ENCODE results near the gene PRR7. TPM values are rescaled to one million over a fixed set of nuclear protein-coding genes. Genes with fewer than 3 reads are reported as not detected.
A peak's percentile ranks its signal among the peaks of the same experiment; 100 is the strongest.

Gene PRR7
- total RNA-seq, 1 donor from 2014 or later: 18.1 TPM

DNA sequence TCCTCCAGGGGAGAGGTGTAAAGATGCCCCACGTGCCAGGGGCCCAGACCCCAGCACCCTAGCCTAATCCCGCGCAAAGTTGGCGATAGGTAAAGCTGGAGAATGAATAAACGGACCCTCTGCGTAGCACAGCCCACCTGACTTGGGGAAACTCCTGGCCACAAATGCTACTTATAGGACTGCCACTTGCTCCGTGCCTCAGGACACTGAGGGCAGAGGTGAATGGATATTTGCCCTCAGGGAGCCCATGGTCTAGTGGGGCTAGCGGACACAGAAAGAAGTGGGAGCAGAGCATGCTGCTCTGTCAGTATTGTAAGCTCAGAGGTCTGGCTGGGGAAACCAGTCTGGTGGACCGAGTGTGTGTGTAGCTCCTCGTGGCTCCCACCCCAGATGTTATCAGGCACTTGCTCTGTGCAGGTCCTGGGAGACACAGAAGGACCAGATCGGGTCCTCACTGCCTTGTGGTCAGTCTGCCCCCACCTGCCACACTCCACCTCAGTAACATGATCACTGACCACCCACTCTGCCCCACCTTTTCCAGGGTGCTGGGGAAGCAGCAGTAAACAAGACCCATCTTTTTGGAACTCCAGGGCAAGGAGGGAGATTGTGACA is 19.3 kb upstream of the PRR7 start:
- no peak for DNase-seq (ENCODE audit: low spot score in 2 of 2)
- no peaks in the 10 kb centered on the region for H3K9me3 ChIP-seq
- TF ChIP-seq, protein P1, sequence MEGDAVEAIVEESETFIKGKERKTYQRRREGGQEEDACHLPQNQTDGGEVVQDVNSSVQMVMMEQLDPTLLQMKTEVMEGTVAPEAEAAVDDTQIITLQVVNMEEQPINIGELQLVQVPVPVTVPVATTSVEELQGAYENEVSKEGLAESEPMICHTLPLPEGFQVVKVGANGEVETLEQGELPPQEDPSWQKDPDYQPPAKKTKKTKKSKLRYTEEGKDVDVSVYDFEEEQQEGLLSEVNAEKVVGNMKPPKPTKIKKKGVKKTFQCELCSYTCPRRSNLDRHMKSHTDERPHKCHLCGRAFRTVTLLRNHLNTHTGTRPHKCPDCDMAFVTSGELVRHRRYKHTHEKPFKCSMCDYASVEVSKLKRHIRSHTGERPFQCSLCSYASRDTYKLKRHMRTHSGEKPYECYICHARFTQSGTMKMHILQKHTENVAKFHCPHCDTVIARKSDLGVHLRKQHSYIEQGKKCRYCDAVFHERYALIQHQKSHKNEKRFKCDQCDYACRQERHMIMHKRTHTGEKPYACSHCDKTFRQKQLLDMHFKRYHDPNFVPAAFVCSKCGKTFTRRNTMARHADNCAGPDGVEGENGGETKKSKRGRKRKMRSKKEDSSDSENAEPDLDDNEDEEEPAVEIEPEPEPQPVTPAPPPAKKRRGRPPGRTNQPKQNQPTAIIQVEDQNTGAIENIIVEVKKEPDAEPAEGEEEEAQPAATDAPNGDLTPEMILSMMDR (IDR thresholded peaks at IDR 0.05): no peak
- peaks cover 8 to 20% of the 10 kb centered on the region in 2 donors for H3K36me3 ChIP-seq
- peak overlapping the region; percentile 79 to 91 for H3K4me3 ChIP-seq
- H3K27me3 ChIP-seq: no peaks in the 10 kb centered on the region
- H3K4me1 ChIP-seq: peaks cover 14 to 15% of the 10 kb centered on the region in 2 donors
- peak overlapping the region; percentile 83 to 88 for H3K27ac ChIP-seq
- intact Hi-C loops (cut with DNase I): loop anchor here (2.0 to 10.0 kb wide), 2 partner anchors 61 to 777 kb away; partner anchors contain the start of gene HNRNPAB

DNA sequence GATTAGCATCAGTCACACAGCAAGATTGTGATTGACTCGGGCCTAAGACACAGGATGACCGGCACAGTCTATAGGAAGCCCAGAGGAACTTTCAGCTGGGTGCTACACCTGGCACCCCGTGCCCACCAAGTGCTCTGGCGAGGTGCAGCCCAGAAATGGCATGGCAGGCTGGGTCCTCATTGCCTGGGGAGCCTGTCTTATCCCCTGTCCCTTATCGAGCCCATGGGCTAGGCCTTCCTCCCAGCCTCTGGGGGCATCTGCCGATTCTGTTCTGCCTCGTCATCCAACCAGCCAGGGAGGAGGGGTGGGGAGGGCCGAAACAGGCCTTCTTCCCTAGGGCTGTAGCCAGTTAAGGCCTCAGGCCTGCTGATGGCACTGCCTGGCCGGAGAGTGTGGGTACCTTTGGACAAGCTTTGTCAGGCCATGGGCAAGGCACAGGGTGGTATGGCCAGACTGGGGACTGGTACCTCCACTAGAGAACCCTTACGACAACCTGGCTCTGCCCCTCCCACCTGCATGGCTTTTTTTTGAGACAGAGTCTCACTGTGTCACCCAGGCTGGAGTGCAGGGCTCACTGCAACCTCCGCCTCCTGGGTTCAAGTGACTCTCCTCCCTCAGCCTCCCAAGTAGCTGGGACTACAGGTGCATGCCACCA is 18.6 kb upstream of the PRR7 start:
- peaks cover 15 to 26% of the 10 kb centered on the region in 2 donors for H3K36me3 ChIP-seq
- no peak overlapping the region for H3K27ac ChIP-seq
- TF ChIP-seq, protein P1 (IDR thresholded peaks at IDR 0.05): no peak
- H3K9me3 ChIP-seq: no peaks in the 10 kb centered on the region
- H3K4me1 ChIP-seq: peaks cover 14 to 15% of the 10 kb centered on the region in 2 donors
- intact Hi-C loops (cut with DNase I): loop anchor here (2.0 to 10.0 kb wide), 2 partner anchors 61 to 777 kb away; partner anchors contain the start of gene HNRNPAB
- H3K4me3 ChIP-seq: peak overlapping the region; percentile 79 to 91
- no peak for DNase-seq (ENCODE audit: low spot score in 2 of 2)
- no peaks in the 10 kb centered on the region for H3K27me3 ChIP-seq

DNA sequence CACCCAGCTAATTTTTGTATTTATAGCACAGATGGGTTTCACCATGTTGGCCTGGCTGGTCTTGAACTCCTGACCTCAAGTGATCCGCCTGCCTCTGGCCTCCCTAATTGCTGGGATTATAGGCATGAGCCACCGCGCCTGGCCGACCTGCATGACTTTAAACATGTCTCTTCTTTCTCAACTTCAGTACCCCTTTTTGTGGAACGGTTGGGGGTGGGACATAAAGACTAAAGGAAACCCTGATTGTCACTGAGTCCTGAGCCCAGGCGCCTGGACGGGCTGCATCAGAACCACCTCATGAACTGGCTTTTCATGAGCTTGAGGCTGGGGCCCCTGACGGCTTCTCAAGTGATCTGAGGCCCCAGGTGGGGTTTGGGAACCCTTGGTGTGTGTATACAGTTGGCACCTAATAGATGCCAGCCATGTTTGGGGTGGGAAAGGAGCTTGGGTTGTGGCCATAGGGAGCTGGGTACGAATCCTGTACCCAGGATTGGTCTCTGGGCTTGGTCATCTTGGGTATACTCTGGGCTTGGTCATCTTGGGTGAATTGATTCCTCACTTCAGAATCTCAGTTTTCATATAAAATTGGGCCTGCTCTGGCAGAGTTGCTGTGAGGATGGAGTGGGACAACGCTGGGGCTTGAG is 17.9 kb upstream of the PRR7 start:
- intact Hi-C loops (cut with DNase I): loop anchor here (10.0 kb wide), 1 partner anchor 776 kb away; the partner anchor contains the start of gene HNRNPAB
- no peak for DNase-seq (ENCODE audit: low spot score in 2 of 2)
- Histone ChIP-seq H3K9me3 (no peaks in the 10 kb centered on the region), H3K4me1 (peaks cover 14 to 15% of the 10 kb centered on the region in 2 donors), H3K27ac (peak overlapping the region in 1 of 2 donors; percentile 2), H3K27me3 (no peaks in the 10 kb centered on the region), H3K4me3 (no peak overlapping the region), H3K36me3 (peaks cover 22 to 32% of the 10 kb centered on the region in 2 donors)
- TF ChIP-seq, protein P1 (IDR thresholded peaks at IDR 0.05): no peak

DNA sequence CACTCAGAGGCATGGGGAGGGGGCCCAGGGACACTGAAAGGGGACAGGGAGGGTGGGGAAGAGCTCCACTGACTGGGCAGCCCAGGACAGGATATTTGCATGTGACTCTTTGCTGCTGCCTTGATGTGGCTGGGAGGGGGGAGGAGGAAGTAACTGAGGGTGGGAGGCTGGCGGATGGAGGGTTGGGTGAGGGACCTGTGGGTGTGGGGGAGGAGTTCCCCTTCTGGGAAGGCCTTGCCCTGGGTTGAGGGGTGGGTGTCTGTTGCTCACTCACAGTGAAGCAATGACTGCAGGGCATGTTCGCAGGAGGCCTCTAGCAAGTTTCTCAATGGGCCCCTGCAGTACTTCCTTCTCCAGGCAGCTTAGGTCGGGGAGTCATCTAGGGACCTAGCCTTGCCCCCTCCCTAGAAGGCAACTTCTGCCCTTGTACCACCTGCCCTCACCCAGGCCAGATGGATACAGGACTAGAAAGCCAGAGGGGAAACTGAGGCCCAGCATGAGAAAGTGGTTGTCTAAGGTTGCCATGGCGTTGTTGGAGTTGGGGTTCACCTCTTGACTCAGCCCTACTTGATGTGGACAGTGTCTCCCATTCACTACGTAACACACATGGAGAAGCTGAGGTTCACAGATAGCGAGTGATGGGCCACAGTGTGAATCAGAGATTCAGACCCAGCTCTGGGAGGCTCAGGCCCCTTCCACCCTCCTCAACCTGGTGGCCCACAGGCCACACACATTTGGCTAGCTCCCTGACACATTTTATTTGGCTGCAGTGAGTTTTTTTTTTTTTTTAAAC is 17.2 kb upstream of the PRR7 start:
- Histone ChIP-seq H3K27me3 (no peaks in the 10 kb centered on the region), H3K27ac (no peak overlapping the region), H3K4me1 (peaks cover 14 to 15% of the 10 kb centered on the region in 2 donors), H3K36me3 (peaks cover 29 to 40% of the 10 kb centered on the region in 2 donors), H3K9me3 (no peaks in the 10 kb centered on the region), H3K4me3 (no peak overlapping the region)
- intact Hi-C loops (cut with DNase I): loop anchor here (10.0 kb wide), 1 partner anchor 775 kb away; the partner anchor contains the start of gene HNRNPAB
- TF ChIP-seq, protein P1 (IDR thresholded peaks at IDR 0.05): no peak
- DNase-seq (ENCODE audit: low spot score in 2 of 2): peak; percentile 61 to 82
